CD4-positive, alpha-beta T cell treated with Interleukin-21 for 1 hour (primary cell): ENCODE results near the gene TMEM266.
"Not testable (repeated sequence)": the region's sequence is repeated elsewhere in the genome, so short reads cannot be mapped to it uniquely, and the experiment has no call there.

Experiments used
- DNase-seq: peaks from one replicate; pipeline ENCODE4 v3.0.0-alpha.2; 2020

The TMEM266 gene, protein sequence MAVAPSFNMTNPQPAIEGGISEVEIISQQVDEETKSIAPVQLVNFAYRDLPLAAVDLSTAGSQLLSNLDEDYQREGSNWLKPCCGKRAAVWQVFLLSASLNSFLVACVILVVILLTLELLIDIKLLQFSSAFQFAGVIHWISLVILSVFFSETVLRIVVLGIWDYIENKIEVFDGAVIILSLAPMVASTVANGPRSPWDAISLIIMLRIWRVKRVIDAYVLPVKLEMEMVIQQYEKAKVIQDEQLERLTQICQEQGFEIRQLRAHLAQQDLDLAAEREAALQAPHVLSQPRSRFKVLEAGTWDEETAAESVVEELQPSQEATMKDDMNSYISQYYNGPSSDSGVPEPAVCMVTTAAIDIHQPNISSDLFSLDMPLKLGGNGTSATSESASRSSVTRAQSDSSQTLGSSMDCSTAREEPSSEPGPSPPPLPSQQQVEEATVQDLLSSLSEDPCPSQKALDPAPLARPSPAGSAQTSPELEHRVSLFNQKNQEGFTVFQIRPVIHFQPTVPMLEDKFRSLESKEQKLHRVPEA

DNA sequence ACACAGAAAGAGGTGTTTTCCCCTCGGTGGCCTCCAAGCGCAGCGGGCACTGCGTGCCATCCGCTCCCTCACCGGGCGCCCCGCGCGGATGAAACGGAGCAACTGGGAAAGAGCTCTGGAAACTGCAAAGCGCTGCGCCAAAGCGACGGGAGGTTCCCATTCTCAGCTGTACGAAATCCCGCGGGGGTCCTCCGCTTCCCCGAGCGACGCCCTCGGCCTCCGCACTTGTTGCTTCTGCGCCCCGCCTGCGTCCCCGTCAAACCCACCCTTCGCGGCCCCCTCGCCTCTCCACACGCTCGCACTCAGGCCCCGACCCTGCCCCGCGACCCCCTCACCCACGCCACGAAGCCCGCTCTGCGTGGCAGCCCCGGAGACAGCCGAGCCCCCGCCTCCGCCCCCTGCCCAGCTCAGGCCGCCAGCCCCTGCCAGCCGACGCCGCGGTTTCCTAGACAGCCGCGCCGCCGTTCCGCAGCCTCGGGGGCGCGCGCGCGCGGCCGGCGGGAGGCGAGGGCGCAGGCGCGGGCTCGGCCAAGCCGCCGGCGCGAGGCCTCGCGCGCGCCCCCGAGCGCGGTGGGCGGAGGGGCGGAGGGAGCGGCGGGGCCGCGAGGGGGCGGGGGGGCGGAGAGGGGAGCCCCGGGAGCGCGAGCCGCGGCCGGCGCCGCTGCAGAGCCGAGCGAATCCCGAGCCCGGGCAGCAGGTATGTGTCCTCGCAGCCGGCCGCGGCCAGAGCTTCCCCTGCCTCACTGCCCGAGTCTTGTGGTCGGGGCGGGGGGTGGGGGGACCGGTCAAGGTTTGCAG is at the start of gene TMEM266:
TSS of gene TMEM266 (plus strand) at position 666 of the 798 bp plus-strand sequence. CDS start 74,279 bp downstream, outside the sequence.
- peak; percentile 19 for DNase-seq

GRCh38 chr15:76010613-76011012 is 49.2 kb upstream of the TMEM266 start:
- no peak for DNase-seq

GRCh38 chr15:76011627-76012551 is 47.9 kb upstream of the TMEM266 start, which contains the start of gene NRG4:
NRG4 (minus strand) TSS chr15:76012424; CDS start chr15:76011230, 1,194 bp downstream.
- no peak for DNase-seq

DNA sequence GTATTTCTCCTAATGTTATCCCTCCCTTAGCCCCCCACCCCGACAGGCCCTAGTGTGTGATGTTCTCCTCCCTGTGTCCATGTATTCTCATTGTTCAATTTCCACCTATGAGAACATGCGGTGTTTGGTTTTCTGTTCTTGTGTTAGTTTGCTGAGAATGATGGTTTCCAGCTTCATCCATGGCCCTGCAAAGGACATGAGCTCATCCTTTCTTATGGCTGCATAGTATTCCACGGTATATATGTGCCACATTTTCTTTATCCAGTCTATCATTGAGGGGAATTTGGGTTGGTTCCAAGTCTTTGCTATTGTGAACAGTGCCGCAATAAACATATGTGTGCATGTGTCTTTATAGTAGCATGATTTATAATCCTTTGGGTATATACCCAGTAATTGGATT is 46.3 kb upstream of the TMEM266 start:
- not testable (repeated sequence) for DNase-seq

DNA sequence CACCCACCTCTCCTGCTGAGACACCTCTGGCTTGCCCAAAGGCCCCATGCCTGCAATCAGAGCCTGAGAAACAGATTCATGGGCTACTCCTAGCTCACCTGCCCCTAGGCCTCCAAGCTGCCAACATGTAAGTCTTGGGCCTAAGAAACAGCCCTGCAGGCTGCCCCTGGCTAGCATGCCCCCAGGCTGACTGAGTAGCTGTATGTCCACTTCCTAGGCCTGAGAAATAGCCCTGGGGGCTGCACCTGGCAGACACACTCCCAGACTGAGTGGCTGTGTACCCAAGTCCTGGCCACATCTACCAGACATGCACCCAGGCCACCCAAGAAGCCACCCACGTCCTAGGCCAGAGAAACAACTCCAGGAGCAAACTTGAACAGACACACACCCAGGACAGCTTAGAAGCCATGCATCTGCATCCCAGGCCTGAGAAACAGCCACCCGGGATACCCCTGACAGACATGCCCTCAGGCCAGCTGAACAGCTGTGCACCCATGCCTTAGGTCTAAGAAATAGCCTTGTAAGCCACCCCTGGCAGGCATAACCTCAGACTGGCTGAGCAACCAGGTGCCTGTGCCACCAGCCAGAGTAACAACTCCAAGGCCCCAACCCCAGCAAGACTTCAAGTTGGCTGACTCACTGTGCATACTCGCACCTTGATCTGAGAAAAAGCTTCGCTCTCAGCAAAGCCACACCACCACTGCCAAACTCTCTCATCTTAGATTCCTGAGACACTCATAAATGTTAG is 35.6 kb upstream of the TMEM266 start:
- no peak for DNase-seq

DNA sequence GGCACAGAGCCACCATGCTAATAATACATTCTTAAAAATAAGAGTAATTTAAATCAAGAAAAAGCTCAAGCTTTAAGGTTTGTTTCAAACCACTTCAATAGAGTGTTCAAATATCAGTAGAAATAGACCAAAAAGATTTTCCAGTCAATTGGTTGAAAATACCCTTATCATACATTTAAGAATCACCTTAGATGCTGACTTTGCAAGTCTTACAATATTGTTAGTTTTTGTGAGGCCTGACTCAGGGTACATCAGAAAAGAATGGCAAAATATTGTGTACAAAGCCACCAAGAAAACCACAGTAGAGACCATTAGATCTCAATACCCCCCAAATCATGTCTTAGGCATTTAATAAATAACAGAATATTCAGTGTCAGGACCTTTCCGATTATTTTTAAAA is 27.7 kb upstream of the TMEM266 start:
- no peak for DNase-seq

DNA sequence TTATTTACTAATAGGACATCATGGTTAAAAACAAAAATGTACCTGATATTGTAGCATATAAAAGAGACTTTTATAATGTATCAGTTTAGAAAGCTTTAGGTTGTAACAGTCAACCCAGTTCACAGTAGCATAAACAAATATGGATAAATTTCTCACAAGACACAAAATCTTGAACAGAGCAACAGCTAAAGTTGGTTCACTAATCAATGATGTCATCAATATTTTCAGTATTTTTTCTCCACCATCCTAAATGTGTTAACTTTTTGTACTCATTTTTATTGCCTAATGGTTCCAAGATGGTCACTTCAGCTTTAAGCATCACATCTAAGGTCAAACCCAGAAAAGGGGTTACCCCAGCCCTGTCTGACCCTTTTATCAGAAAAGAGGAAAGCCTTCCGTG is 26.3 kb upstream of the TMEM266 start:
- DNase-seq, result no peak

GRCh38 chr15:76034111-76034510 is 25.7 kb upstream of the TMEM266 start:
- no peak for DNase-seq

DNA sequence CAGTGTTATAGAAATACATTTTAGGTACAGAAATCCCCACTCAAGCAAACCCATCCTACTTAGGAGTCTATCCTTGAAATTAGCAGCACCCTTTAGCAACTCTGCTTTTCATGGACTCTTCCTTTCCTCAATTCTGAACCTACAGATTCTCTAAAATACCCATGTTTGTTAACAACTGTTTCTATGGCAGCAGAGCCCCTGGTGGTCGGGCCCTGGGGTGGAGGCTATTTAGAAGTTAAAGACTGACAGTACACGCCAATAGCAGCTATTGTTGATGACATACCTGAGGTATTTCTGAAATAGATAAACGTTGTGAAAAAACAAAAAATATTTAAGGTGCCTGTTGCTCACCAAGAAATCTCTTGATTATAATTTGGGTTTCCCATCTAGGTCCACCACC is 24.2 kb upstream of the TMEM266 start:
- no peak for DNase-seq

DNA sequence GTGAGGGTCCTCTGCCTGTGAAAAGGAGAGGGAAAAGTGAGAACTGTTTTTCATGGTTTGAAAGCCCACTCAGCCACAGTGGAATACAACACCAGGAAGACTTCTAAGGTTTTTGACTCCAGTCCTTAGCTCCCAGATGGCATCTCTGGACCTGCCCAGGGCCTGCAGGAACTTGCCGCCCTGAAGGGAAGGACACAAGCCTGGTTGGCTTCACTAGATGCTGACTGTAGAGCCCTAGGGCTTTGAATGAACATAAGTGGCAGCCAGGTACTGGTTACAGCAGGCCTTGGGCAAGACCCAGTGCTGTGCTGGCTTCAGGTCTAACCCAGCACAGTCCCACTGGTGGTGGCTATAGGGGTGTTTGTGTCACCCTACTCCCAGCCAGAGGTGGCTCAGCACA is 21.3 kb upstream of the TMEM266 start:
- DNase-seq, result no peak

DNA sequence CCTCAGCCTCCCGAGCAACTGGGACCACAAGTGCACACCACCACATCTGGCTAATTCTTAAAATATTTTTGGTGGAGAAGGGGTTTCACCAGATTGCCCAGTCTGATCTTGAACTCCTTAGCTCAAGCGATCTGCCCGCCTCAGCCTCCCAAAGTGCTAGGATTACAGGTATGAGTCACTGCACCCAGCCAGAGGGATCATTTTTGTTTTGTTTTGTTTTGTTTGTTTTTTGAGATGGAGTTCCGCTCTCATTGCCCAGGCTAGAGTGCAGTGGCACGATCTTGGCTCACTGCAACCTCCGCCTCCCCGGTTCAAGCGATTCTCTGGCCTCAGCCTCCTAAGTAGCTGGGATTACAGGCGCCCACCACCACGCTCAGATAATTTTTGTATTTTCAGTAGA is 5.6 kb upstream of the TMEM266 start:
- DNase-seq, result not testable (repeated sequence)

DNA sequence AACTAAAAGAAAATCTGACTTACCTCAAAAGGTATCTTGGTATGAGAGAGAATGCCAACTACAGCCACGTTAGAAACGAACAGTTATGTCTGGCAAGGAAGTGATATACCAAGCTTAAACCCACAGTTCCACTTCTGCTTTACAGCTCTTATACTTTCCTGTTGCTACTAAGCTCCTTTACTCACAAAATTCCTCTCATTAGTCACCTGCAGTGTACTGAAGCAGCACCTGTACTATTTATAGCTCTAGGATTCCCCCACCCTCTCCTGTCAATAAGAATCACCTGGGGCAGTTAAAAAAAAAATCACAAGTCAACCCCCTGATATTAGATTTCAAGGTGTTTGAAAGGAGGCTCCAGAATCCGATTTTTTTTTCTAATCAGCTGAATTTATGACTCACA is 2.9 kb upstream of the TMEM266 start:
- DNase-seq, result no peak

DNA sequence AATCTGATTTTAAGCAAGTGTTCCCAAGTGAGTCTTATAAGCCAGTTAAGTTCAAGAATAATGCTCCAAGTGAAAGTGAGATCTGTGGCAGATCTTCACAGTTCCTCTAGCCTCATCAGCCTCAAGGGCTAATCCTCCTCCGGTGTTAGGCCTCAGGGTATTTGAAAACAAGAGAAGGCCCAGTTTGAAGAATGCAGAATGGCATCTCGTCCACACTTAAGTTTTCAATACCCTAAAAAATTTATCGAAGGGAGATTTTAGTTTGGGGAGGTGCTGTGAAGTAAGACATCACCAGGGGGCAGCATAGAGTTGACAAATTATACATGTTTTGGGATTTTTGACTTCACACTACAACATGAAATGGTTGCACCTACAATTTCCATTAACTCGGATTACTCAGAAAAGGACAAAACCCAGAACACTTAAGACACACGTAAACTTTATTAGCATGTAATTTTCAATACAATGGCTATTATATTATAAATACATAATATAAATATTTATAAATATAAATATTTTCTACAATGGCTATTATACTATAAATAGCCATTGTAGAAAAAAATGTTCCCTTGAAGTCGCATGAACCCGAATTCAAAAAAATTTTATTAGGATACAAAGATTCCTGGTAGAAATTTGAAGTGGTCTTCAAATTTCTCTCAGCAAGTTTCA is 2.3 kb upstream of the TMEM266 start:
- peak; percentile 50 for DNase-seq

GRCh38 chr15:76058714-76059319 is 968 bp upstream of the TMEM266 start:
- DNase-seq, result no peak

DNA sequence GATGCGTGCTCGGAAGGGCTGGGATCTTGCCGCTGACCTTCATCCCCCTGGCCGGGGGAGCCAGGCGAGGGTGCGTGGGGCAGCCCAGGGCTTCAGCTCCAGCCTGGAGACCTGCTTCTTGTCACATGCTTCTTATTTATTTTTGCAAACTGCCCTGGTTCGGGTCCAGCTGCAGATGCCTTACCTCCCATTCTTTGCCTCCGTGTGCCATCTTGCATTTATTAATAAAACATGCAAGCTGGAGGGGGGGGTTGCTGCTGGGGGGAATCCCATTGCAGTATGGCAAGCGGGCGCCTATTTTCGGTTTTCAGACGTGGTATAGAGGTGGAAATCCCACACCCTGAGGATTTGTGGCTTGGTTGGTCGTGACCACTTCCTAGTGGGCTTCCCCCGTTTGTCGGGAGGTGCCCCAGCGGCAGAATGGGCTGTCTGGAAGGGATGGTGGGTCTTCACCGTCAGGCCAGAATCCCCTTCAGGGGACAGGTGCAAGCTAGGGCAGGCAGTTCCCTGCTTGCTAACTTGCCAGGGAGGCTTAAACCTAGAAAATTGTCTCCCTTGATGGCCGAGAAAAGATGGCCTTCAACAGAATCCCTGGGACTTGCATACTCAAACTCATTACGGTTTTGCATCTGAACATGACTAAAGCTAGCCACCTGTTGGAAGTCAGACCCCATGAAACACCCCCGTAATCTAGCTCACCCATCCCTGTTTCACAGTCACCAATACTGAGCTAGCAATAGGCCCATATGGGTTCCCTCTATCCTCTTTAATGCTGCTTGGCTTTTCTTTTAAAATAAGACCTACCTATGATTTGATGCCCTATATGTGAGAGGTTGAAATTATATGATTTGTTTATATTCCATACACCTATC is 569 bp downstream of the TMEM266 start:
- DNase-seq, result peak; percentile 39

- no peak for DNase-seq
Measured at GRCh38 chr15:76061700-76062099, 1.9 kb downstream of the TMEM266 start.

DNA sequence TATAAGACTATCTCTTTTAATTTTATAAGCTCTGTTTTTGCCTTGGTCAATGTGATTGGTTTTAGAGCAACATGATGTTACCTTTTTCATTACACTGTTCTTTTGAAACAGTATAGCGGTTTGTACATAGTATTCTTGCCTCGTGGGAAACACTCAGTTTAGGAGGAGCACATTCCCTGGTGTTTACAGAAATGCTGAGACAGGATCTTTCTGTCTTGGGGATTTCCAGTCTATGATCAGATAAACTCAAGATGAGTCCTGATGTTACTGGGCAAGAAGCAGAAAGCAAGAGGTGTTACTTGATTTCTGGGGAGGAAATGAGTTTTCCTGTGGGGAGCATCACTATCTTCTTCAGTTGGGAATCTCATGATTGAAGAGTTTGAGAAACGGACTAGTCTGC is 2.5 kb downstream of the TMEM266 start:
- DNase-seq, result no peak

GRCh38 chr15:76064375-76064774 is 4.6 kb downstream of the TMEM266 start:
- no peak for DNase-seq

- peak; percentile 19 for DNase-seq
Measured at GRCh38 chr15:76065245-76065644, 5.5 kb downstream of the TMEM266 start.

DNA sequence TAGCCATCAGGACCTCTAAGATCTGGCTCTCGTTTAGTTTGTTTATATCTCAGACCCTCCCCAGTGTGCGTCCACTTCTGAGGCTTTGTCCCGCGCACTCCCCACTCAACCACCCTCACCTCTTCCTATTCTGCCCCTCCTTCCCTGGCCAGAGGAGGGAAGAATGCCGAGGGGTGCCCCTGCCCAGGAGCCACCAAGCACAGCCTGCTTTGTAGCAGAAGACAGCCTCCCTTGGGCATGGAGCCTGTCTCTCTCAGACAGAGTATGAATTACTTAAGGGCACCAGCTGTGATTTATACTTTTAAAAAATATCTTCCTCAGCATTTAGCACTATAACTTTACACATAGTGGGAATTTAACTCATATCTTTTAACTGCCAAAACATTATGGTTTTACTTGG is 6.0 kb downstream of the TMEM266 start:
- no peak for DNase-seq
